HepG2 (cell line): ENCODE measurements around the gene C3orf38. TPM values are rescaled to one million over a fixed set of nuclear protein-coding genes. Genes with fewer than 3 reads are reported as not detected.

Experiments
- polyA plus RNA-seq, 8 experiments: library from polyadenylated mRNA; depleted of rRNA in 3 of 8; stranded (reverse) in 7 of 8; unstranded in 1 of 8; fragments of >200 nt; fragmentation: Illumina TruSeq in 4 of 8; extraction: Trizol in 4 of 8; gene quantifications; 2 replicates each; pipeline versions ENCODE4 v1.2.1 to v1.2.3, GENCODE V29; 2011 to 2016; ENCODE audit warnings: low read depth in 4 of 8, missing spikeins in 1 of 8, mixed read lengths in 1 of 8; ENCODE audit not compliant: insufficient read depth in 1 of 8
- total RNA-seq, 5 experiments: library from RNA; depleted of rRNA; stranded (reverse); fragments of >200 nt; fragmentation: Illumina TruSeq; extraction: Trizol; gene quantifications; 2 replicates each; pipeline ENCODE4 v1.2.3, GENCODE V29; 2016; ENCODE audit warnings: low read depth in 1 of 5

C3orf38 gene
- total and polyA plus RNA-seq, 2 of the 13 experiments (the other 11 are each of a cell fraction or from before 2014, with no cell fraction given), result 6.0 to 17.5 TPM

Other genes starting within 250 kb of the C3orf38 start
- gene CGGBP1, start 91.0 kb upstream of the C3orf38 start, total RNA-seq (2016; rRNA removed; fragmentation: Illumina TruSeq; extraction: Trizol), result 38.9 and 45.7 TPM in 2 replicates
- gene CGGBP1, start 91.0 kb upstream of the C3orf38 start, polyA plus RNA-seq (2011; rRNA removed), result 39.0 and 47.0 TPM in 2 replicates
- 4.1 and 5.3 TPM in 2 replicates for gene ZNF654, start 90.7 kb upstream of the C3orf38 start, total RNA-seq (2016; rRNA removed; fragmentation: Illumina TruSeq; extraction: Trizol)
- gene ZNF654, start 90.7 kb upstream of the C3orf38 start, polyA plus RNA-seq (2011; rRNA removed), result 1.8 and 2.6 TPM in 2 replicates